Stimulated activated CD4-positive, alpha-beta T cell treated with anti-CD3 and anti-CD28 coated beads, Interleukin-4, amount 100 ng/mL, for 24 hours (primary cell): Measurements from ENCODE around the gene PAFAH2.
"Not testable (repeated sequence)": the region's sequence is repeated elsewhere in the genome, so short reads cannot be mapped to it uniquely, and the experiment has no call there.

Experiments used
- DNase-seq: peaks from one replicate; pipeline ENCODE4 v3.0.0-alpha.2; 2020

Gene PAFAH2

GRCh38 chr1:26009796-26010447, 12.1 kb upstream of the PAFAH2 start:
- DNase-seq = no peak

GRCh38 chr1:26006710-26007109, 8.8 kb upstream of the PAFAH2 start:
- DNase-seq = no peak

- DNase-seq = no peak
Observed at GRCh38 chr1:26005434-26006105, 7.7 kb upstream of the PAFAH2 start.

GRCh38 chr1:26003756-26004155, 5.9 kb upstream of the PAFAH2 start:
- DNase-seq = no peak

GRCh38 chr1:26003262-26003661, 5.4 kb upstream of the PAFAH2 start:
- DNase-seq = no peak

- no peak for DNase-seq
Observed at GRCh38 chr1:25999041-25999800, 1.4 kb upstream of the PAFAH2 start.

- no peak for DNase-seq
Observed at GRCh38 chr1:25996966-25997827, 666 bp downstream of the PAFAH2 start.

- DNase-seq = no peak
Observed at GRCh38 chr1:25994402-25995150, 3.3 kb downstream of the PAFAH2 start.

GRCh38 chr1:25993197-25993951, 4.5 kb downstream of the PAFAH2 start:
- no peak for DNase-seq

GRCh38 chr1:25992689-25993171, 5.1 kb downstream of the PAFAH2 start:
- no peak for DNase-seq

- DNase-seq = no peak
Observed at GRCh38 chr1:25991937-25992688, 5.8 kb downstream of the PAFAH2 start.

- DNase-seq = peak; percentile 34
Observed at GRCh38 chr1:25990702-25991395, 7.0 kb downstream of the PAFAH2 start.

GRCh38 chr1:25990251-25990650, 7.6 kb downstream of the PAFAH2 start:
- no peak for DNase-seq

GRCh38 chr1:25989440-25990234, 8.2 kb downstream of the PAFAH2 start:
- no peak for DNase-seq

- no peak for DNase-seq
Observed at GRCh38 chr1:25987951-25988350, 9.9 kb downstream of the PAFAH2 start.

GRCh38 chr1:25986773-25987172, 11.1 kb downstream of the PAFAH2 start:
- DNase-seq = not testable (repeated sequence)

- DNase-seq = no peak
Observed at GRCh38 chr1:25985670-25986069, 12.2 kb downstream of the PAFAH2 start.

GRCh38 chr1:25985171-25985570, 12.7 kb downstream of the PAFAH2 start:
- no peak for DNase-seq

GRCh38 chr1:25979210-25979609, 18.7 kb downstream of the PAFAH2 start:
- DNase-seq = no peak
